Thyroid gland (tissue), 4 donors: ENCODE data around the gene PYGM. TPM values are rescaled to one million over a fixed set of nuclear protein-coding genes. Genes with fewer than 3 reads are reported as not detected.

Experiments used
- DNase-seq, 2 donors: peaks; one replicate each; pipeline ENCODE4 v3.0.0-alpha.2; 2019
- H3K27ac ChIP-seq, 3 donors: fragments of 200-600 bp; sonication (generic); 1 replicate in 2 of 3; 2 replicates in 1 of 3; pipeline ENCODE4 v1.5.1; 2016 to 2019; ENCODE audit warnings: mild to moderate bottlenecking in 1 of 3, moderate library complexity in 1 of 3
- H3K27me3 ChIP-seq: fragments of 200-600 bp; sonication (generic); one replicate; pipeline ENCODE4 v1.5.1; 2019
- H3K36me3 ChIP-seq, 2 donors: fragments of 200-600 bp; sonication (generic); one replicate each; pipeline ENCODE4 v1.5.1; 2016 to 2019
- H3K4me1 ChIP-seq, 2 donors: fragments of 200-600 bp; sonication (generic); one replicate each; pipeline ENCODE4 v1.5.1; 2017 to 2019
- H3K4me3 ChIP-seq, 3 donors: fragments of 200-600 bp; sonication (generic); replicated peaks in 1 of 3; 1 replicate in 2 of 3; 2 replicates in 1 of 3; pipeline ENCODE4 v1.5.1; 2016; ENCODE audit warnings: mild to moderate bottlenecking in 1 of 3
- H3K9me3 ChIP-seq: fragments of 200-600 bp; sonication (generic); one replicate; pipeline ENCODE4 v1.5.1; 2017
- CTCF ChIP-seq, 6 experiments: fragments of 200-600 bp in 3 of 6; fragments of 450-650 bp in 3 of 6; sonication (generic) in 3 of 6; IDR thresholded peaks; one replicate each; pipeline ENCODE4 v1.5.1; 2016 to 2019; ENCODE audit warnings: antibody characterized with exemption in 6 of 6, mild to moderate bottlenecking in 2 of 6, inconsistent platforms in 1 of 6, moderate library complexity in 1 of 6
- POLR2A ChIP-seq, 2 donors: fragments of 450-650 bp; IDR thresholded peaks; one replicate each; pipeline ENCODE4 v1.6.1; 2017; ENCODE audit warnings: antibody characterized with exemption in 2 of 2, mild to moderate bottlenecking in 2 of 2, moderate library complexity in 1 of 2
- WGBS, 2 donors: methylation state at CpG; one replicate each; pipeline ENCODE4 v1.1.5; 2017; 5-methylcytosine and 5-hydroxymethylcytosine counted together
- intact Hi-C: fragments of 100-400 bp; cut with DNase I; formaldehyde crosslinking; loops from one replicate; pipeline ENCODE4 v1.15.1; 2023
- total RNA-seq, 4 donors: library from RNA; depleted of rRNA; stranded (reverse); fragments of >200 nt; gene quantifications; one replicate each; pipeline ENCODE4 v1.2.3, GENCODE V29; 2016

PYGM gene
- total RNA-seq, 4 donors from 2014 or later = 4.3 to 14.8 (median 6.7) TPM

GRCh38 chr11:64787526-64788320, 27.9 kb upstream of the PYGM start:
- no peaks in the 10 kb centered on the region for H3K4me1 ChIP-seq
- H3K27me3 ChIP-seq = no peaks in the 10 kb centered on the region
- intact Hi-C loops = loop anchor here (10.0 kb wide), 1 partner anchor 107 kb away; no protein-coding TSS in a partner anchor
- WGBS, 2 donors = 54 to 62% methylated on average over 13 to 15 of the region's 15 CpGs
- TF ChIP-seq CTCF (IDR thresholded peaks at IDR 0.05) (peak in 5 of 6 experiments; percentile 20 to 61 (median 36)), POLR2A (IDR thresholded peaks at IDR 0.05) (no peak)
- H3K27ac ChIP-seq = no peak overlapping the region
- no peak overlapping the region for H3K4me3 ChIP-seq
- H3K36me3 ChIP-seq = peaks cover 0 to 12% of the 10 kb centered on the region in 2 donors
- peak; percentile 48 to 54 for DNase-seq
- H3K9me3 ChIP-seq = no peaks in the 10 kb centered on the region

GRCh38 chr11:64786308-64786707, 26.5 kb upstream of the PYGM start:
- intact Hi-C loops = loop anchor here (10.0 kb wide), 1 partner anchor 108 kb away; no protein-coding TSS in a partner anchor
- no peaks in the 10 kb centered on the region for H3K4me1 ChIP-seq
- H3K36me3 ChIP-seq = peaks cover 0 to 12% of the 10 kb centered on the region in 2 donors
- H3K9me3 ChIP-seq = no peaks in the 10 kb centered on the region
- 87 to 97% methylated on average over 10 of the region's 10 CpGs for WGBS, 2 donors
- no peak overlapping the region for H3K4me3 ChIP-seq
- no peak overlapping the region for H3K27ac ChIP-seq
- no peak for DNase-seq
- H3K27me3 ChIP-seq = no peaks in the 10 kb centered on the region
- TF ChIP-seq POLR2A (IDR thresholded peaks at IDR 0.05) (no peak), CTCF (IDR thresholded peaks at IDR 0.05) (no peak)

GRCh38 chr11:64784813-64785581, 25.2 kb upstream of the PYGM start:
- Histone ChIP-seq H3K4me1 (peaks cover 0 to under 1% of the 10 kb centered on the region in 2 donors), H3K27me3 (no peaks in the 10 kb centered on the region), H3K36me3 (peaks cover 0 to 12% of the 10 kb centered on the region in 2 donors), H3K9me3 (no peaks in the 10 kb centered on the region), H3K4me3 (no peak overlapping the region), H3K27ac (no peak overlapping the region)
- WGBS, 2 donors = 92 to 93% methylated on average over 12 of the region's 12 CpGs
- TF ChIP-seq POLR2A (IDR thresholded peaks at IDR 0.05) (no peak), CTCF (IDR thresholded peaks at IDR 0.05) (no peak)
- DNase-seq = no peak
- intact Hi-C loops = loop anchor here (10.0 kb wide), 1 partner anchor 110 kb away; no protein-coding TSS in a partner anchor

GRCh38 chr11:64778473-64779298, 18.9 kb upstream of the PYGM start, which contains the start of gene SF1:
SF1 (minus strand) TSS chr11:64778542; CDS start chr11:64778392, 150 bp downstream.
- intact Hi-C loops = no loop called here
- H3K4me3 ChIP-seq = peak within 1 kb of the TSS; percentile 75 to 92 (median 86)

More at GRCh38 chr11:64778473-64779298, 18.9 kb upstream of the PYGM start, which contains the start of gene SF1:
- DNase-seq = peak; percentile 99 to 100
- H3K9me3 ChIP-seq = no peaks in the 10 kb centered on the region
- peak within 1 kb of the TSS; percentile 93 to 98 (median 97) for H3K27ac ChIP-seq
- WGBS, 2 donors = 0% methylated on average over 29 to 54 of the region's 80 CpGs
- H3K4me1 ChIP-seq = peaks cover 17 to 23% of the 10 kb centered on the region in 2 donors
- peak; percentile 56 to 97 for TF ChIP-seq POLR2A (IDR thresholded peaks at IDR 0.05)
- no peak for TF ChIP-seq CTCF (IDR thresholded peaks at IDR 0.05)
- no peaks in the 10 kb centered on the region for H3K27me3 ChIP-seq
- H3K36me3 ChIP-seq = peaks cover 25 to 26% of the 10 kb centered on the region in 2 donors
